A673 (cell line): ENCODE measurements around the gene NID1. TPM values are rescaled to one million over a fixed set of nuclear protein-coding genes. Genes with fewer than 3 reads are reported as not detected.

ENCODE experiments used
- BruUV-seq: library from RNA; stranded (reverse); fragments of 400-500 nt; replicated peaks from 2 replicates; lab custom pipeline; 2021; lab: Mats Ljungman, UMichigan
- CTCF ChIA-PET: fragments of 300-600 bp; sonication (Branson Sonifier 250); formaldehyde crosslinking; loops from one replicate; lab custom pipeline; 2022; ENCODE audit warnings: antibody characterized with exemption; lab: Charles Lee
- POLR2A ChIA-PET: fragments of 300-600 bp; sonication (Branson Sonifier 250); formaldehyde crosslinking; loops from one replicate; lab custom pipeline; 2022; ENCODE audit warnings: antibody characterized with exemption; ENCODE audit not compliant: low non-redundant PET; lab: Charles Lee
- DNase-seq: peaks from one replicate; pipeline ENCODE4 v3.0.0-alpha.2; 2015; ENCODE audit warnings: low spot score
- H3K27ac ChIP-seq: fragments of 200-600 bp; sonication (generic); 2 replicates; pipeline ENCODE4 v1.5.1; 2016; ENCODE audit warnings: mixed run types, low read depth, mild to moderate bottlenecking, mixed read lengths, antibody characterized with exemption, low read length; ENCODE audit not compliant: poor library complexity, severe bottlenecking
- H3K27me3 ChIP-seq: fragments of 200-600 bp; sonication (generic); replicated peaks from 2 replicates; pipeline ENCODE4 v1.6.1; 2017; ENCODE audit warnings: mixed run types, low read depth, mild to moderate bottlenecking, mixed read lengths, antibody characterized with exemption, low read length; ENCODE audit not compliant: insufficient read depth, poor library complexity
- H3K36me3 ChIP-seq: fragments of 200-600 bp; sonication (generic); 2 replicates; pipeline ENCODE4 v1.6.1; 2016; ENCODE audit warnings: mixed run types, mild to moderate bottlenecking, mixed read lengths, antibody characterized with exemption, low read length; ENCODE audit not compliant: insufficient read depth, poor library complexity, severe bottlenecking
- H3K4me1 ChIP-seq: fragments of 200-600 bp; sonication (generic); 2 replicates; pipeline ENCODE4 v1.6.1; 2017; ENCODE audit warnings: mixed run types, mild to moderate bottlenecking, mixed read lengths, antibody characterized with exemption, low read length; ENCODE audit not compliant: insufficient read depth, poor library complexity, severe bottlenecking
- H3K4me3 ChIP-seq: fragments of 200-600 bp; sonication (generic); 2 replicates; pipeline ENCODE4 v1.5.1; 2016; ENCODE audit warnings: low read depth, mixed run types, mild to moderate bottlenecking, mixed read lengths, low read length; ENCODE audit not compliant: poor library complexity, severe bottlenecking
- H3K9me3 ChIP-seq: fragments of 200-600 bp; sonication (generic); 2 replicates; pipeline ENCODE4 v1.6.1; 2016; ENCODE audit warnings: mixed run types, low read depth, mild to moderate bottlenecking, mixed read lengths, antibody characterized with exemption, low read length; ENCODE audit not compliant: poor library complexity, severe bottlenecking
- EZH2 ChIP-seq: fragments of 200-600 bp; sonication (generic); IDR thresholded peaks from 2 replicates; pipeline ENCODE4 v1.6.1; 2017; ENCODE audit warnings: borderline replicate concordance, low read depth, mild to moderate bottlenecking, mixed read lengths, antibody characterized with exemption, low read length; ENCODE audit not compliant: poor library complexity, severe bottlenecking
- intact Hi-C: fragments of 100-400 bp; cut with micrococcal nuclease; formaldehyde crosslinking; loops from one replicate; pipeline ENCODE4 v1.10.0; 2022; ENCODE audit not compliant: unreplicated experiment
- total RNA-seq: library from RNA; stranded (reverse); gene quantifications from 2 replicates; pipeline ENCODE4 v1.2.3, GENCODE V29; 2021
- TF ChIP-seq, protein P1 (sequence below): fragments of 300-800, 200-600 bp; sonication (generic); conservative IDR thresholded peaks from 2 replicates; pipeline ENCODE4 v1.5.1; 2017; ENCODE audit warnings: low read depth, mild to moderate bottlenecking, antibody characterized with exemption, low read length, moderate library complexity, mixed read lengths

NID1 gene
- total RNA-seq, 1 experiment from 2014 or later, result 0.64 TPM

DNA sequence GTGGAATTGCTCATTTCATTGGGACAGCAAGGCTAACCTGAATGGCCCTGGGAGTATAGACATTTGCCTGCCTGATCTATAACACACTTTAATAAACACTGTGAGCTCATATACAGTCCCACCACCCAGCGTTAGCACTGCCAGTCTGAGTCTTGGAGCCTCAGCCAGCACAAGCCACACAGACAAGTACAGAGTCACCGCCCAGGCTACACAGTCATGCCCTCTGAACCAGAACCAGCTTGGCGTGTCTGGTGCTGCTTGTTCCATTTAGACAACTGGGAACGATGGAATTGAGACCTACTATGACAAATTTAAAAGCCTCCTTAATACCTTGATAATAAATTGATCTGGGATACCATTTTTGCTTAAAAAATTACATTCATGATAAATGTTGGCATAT lies 31.6 kb downstream of the NID1 start:
- DNase-seq, result no peak
- BruUV-seq, result no TSS peak

DNA sequence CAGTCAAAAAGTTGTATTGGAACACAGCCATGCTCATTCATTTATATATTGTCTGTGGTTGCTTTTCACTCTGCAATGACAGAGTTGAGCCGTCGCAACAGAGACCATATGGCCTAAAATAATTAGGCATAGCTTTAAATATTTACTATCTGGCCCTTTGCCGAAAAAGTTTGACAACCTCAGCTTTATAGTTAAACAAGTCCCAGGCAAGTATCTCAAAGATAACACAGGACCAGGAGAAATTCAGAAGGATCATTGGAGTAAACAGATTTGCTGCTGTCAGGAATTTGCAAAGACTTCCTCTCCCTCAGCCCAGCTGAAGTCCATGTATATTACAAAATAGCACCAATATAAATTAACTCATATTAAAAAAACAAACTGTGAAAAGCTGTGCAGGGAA lies 34.4 kb downstream of the NID1 start:
- intact Hi-C loops, result no loop called here
- Histone ChIP-seq H3K9me3 (no peaks in the 10 kb centered on the region), H3K4me3 (no peak overlapping the region), H3K27me3 (no peaks in the 10 kb centered on the region), H3K36me3 (no peaks in the 10 kb centered on the region), H3K4me1 (no peaks in the 10 kb centered on the region), H3K27ac (no peak overlapping the region)
- ChIA-PET POLR2A (no interaction called here), CTCF (no interaction called here)
- TF ChIP-seq, protein P1, sequence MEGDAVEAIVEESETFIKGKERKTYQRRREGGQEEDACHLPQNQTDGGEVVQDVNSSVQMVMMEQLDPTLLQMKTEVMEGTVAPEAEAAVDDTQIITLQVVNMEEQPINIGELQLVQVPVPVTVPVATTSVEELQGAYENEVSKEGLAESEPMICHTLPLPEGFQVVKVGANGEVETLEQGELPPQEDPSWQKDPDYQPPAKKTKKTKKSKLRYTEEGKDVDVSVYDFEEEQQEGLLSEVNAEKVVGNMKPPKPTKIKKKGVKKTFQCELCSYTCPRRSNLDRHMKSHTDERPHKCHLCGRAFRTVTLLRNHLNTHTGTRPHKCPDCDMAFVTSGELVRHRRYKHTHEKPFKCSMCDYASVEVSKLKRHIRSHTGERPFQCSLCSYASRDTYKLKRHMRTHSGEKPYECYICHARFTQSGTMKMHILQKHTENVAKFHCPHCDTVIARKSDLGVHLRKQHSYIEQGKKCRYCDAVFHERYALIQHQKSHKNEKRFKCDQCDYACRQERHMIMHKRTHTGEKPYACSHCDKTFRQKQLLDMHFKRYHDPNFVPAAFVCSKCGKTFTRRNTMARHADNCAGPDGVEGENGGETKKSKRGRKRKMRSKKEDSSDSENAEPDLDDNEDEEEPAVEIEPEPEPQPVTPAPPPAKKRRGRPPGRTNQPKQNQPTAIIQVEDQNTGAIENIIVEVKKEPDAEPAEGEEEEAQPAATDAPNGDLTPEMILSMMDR, result no peak
- TF ChIP-seq EZH2, result no peak
- DNase-seq, result no peak
- no TSS peak for BruUV-seq

More for the DNA sequence above, 31.6 kb downstream of the NID1 start:
- no peak overlapping the region for H3K27ac ChIP-seq
- intact Hi-C loops, result no loop called here
- POLR2A ChIA-PET, result no interaction called here
- H3K9me3 ChIP-seq, result no peaks in the 10 kb centered on the region
- TF ChIP-seq, protein P1, result no peak
- no peak for TF ChIP-seq EZH2
- no peaks in the 10 kb centered on the region for H3K36me3 ChIP-seq
- CTCF ChIA-PET, result no interaction called here
- H3K27me3 ChIP-seq, result no peaks in the 10 kb centered on the region
- no peaks in the 10 kb centered on the region for H3K4me1 ChIP-seq
- no peak overlapping the region for H3K4me3 ChIP-seq

DNA sequence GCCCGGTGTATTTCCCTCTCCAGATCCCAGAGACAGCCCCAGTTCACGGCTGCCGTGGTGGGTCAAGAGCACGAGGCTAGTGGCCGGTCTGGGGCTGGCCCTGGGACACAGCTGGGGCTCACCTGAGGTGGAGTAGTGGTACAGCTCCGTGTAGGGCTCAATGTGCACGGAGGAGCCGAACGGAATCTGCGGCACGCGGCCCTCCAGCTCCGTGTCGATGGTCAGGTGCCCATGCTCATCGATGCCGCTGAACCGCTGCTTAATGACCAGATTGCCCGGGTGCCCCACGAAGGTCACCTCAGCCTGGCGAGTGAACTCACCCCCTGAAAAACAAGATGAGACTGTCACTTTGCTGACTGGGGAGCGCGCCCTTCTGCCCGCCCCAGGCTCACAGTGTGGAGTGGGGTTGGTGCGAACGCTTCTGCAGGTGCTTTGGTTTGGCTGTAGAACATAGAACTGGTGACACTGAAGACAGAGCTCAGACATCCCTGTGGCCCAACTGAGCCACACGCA lies 35.4 kb downstream of the NID1 start:
- TF ChIP-seq, protein P1, result no peak
- TF ChIP-seq EZH2, result no peak
- no TSS peak for BruUV-seq
- H3K27me3 ChIP-seq, result no peaks in the 10 kb centered on the region
- no peak overlapping the region for H3K27ac ChIP-seq
- H3K4me1 ChIP-seq, result no peaks in the 10 kb centered on the region
- no peak overlapping the region for H3K4me3 ChIP-seq
- intact Hi-C loops, result no loop called here
- ChIA-PET POLR2A (no interaction called here), CTCF (no interaction called here)
- H3K36me3 ChIP-seq, result no peaks in the 10 kb centered on the region
- no peaks in the 10 kb centered on the region for H3K9me3 ChIP-seq
- DNase-seq, result no peak
